NCI-H146 treated with DMSO at 0.1 percent for 48 hours (cell line): ENCODE results near the gene FADS3.
A peak's percentile ranks its signal among the peaks of the same experiment; 100 is the strongest.

Experiments used
- DNase-seq: peaks from one replicate; lab custom pipeline; 2025; ENCODE audit not compliant: unreplicated experiment; lab: John Stamatoyannopoulos, UW

Gene FADS3

DNA sequence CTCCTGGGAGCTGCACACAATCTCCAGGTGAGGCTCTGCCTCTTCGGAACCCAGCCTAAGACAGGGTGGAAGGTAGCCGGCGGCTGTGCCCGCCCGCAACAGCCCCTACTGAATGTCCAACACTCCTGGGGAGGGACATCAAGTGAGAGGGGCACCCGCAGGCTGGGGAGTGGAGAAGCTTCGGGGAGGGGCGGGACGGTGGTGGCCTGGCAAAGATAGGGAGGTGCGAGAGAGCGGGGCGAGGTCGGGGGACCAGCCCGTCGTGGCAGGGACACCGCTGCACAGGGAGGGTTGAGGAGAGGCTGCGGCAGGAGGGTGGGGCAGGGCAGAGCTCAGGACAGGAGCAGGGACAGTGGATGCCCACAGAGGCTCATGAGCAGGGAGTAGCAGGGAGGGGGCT is 8.9 kb upstream of the FADS3 start:
- DNase-seq = no peak

DNA sequence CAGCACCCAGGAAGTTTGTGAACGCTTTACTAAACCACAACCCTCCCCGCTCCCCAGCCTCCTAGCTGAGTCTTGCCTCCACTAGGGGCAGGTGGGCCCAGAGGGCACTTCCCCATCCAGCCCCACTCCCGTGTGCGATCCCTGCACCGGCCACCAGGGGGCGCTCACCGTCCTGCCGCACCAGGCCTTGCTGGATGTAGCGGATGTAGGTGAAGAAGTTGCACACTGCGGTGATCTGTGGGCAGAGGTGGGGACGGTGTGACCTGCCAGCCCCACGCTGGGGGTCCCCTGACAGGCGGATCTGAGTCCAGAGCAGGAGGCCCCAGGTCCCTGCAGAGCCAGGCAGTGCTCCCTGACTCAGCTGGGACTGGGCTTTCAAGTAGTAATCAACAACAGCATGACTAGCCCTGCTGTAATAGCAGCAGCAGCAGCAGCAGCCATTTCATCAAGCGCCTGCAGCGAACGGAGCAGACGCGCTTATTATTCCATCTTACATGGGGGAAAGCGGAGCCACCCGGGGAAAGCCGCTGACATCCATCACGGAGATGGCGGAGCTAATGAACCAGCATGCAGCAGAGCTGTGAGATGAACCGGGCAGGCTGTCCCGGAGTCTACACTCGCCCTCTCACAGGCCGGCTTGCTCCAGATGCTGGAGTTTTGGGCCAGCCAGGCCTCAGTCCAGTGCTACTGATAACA is 7.9 kb upstream of the FADS3 start:
- DNase-seq = peak; percentile 56

- DNase-seq = no peak
Observed at GRCh38 chr11:61898247-61898582, 6.9 kb upstream of the FADS3 start.

DNA sequence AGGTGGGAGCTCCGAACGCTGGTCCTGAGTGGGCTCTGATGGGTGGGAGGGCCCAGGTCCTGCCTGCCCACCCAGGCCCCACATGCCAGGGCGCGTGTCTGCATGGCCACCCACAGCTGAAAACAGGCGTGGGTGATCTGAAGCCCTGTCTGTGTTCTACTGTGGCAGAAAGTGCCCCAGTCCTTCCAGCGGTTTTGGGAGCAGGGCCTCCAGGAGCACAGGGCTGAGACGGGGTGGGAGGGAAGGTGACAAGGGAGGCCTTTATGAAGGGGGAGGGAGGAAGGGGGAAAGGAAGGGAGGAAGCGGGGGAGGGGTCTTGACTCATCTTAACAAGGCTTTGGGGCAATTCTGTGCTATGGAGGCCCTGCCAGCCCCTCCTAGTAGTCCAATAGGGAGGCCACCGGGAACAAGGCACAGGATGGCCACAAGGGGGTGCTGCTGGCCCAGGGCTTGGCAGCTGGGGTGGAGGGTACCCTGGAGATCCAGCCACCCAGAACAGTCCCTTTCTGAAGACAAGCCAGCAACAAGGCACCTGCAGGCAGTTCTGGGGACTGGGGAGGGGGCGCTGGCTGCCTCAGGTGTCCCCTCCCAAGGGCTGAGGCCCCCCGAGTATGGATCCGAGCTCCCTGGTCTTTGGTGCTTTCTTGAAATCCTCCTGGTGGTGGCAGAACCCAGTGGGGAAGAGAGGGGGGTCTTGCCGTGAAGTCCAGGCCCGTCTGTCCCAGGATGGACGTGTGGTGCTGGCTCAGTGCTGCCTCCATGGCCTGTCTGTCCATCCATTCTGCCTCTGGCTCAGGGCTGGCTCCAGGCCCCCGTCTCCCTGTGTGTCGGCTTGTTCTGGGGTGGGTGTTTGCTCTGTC is 6.3 kb upstream of the FADS3 start:
- peak; percentile 25 for DNase-seq

GRCh38 chr11:61896665-61897386 is 5.5 kb upstream of the FADS3 start:
- DNase-seq = no peak

DNA sequence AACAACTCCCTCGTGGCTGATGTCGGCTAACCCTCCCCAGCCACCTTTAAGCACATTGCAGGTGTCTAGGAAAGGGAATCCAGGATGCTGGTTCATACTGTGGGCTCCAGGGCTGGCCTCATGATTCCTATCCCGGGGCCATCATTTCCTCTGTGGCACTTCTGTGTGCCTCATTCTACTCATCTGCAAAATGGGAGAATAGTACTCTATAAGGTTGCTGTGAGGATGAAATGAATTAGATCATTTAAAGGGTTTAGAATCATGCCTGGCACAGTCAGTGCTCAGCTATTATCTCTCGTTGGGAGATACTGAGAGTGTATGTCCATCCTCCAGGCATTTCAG is 4.3 kb upstream of the FADS3 start:
- DNase-seq = no peak

DNA sequence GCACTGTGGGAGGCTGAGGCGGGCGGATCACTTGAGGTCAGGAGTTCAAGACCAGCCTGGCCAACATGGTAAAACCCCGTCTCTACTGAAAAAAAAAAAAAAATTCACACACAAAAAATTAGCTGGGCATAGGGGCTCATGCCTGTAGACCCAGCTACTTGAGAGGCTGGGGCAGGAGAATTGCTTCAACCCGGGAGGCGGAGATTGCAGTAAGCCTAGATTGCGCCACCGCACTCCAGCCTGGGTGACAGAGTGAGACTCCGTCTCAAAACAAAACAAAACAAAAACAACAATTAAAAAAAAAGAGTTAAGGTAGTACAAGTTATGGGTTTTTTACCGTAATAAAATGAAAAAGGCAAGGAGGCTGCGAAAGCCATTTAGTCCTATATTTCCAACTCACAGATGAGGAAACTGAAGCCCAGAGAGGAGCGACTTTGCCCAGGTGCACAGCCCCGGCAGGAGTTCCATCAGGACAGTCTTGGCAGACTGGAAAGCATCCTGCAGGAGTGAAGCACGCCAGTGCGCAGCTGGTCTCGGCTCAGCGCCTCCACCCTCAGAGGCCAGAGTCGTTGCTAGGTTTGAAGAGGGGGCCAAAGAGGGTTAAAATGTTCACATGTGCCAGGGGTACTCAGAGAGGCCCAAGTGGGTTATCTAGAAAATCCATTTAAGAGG is 3.8 kb upstream of the FADS3 start:
- no peak for DNase-seq

- no peak for DNase-seq
Observed at GRCh38 chr11:61893981-61894380, 2.6 kb upstream of the FADS3 start.

- DNase-seq = peak; percentile 30
Observed at GRCh38 chr11:61892085-61892370, 683 bp upstream of the FADS3 start.

DNA sequence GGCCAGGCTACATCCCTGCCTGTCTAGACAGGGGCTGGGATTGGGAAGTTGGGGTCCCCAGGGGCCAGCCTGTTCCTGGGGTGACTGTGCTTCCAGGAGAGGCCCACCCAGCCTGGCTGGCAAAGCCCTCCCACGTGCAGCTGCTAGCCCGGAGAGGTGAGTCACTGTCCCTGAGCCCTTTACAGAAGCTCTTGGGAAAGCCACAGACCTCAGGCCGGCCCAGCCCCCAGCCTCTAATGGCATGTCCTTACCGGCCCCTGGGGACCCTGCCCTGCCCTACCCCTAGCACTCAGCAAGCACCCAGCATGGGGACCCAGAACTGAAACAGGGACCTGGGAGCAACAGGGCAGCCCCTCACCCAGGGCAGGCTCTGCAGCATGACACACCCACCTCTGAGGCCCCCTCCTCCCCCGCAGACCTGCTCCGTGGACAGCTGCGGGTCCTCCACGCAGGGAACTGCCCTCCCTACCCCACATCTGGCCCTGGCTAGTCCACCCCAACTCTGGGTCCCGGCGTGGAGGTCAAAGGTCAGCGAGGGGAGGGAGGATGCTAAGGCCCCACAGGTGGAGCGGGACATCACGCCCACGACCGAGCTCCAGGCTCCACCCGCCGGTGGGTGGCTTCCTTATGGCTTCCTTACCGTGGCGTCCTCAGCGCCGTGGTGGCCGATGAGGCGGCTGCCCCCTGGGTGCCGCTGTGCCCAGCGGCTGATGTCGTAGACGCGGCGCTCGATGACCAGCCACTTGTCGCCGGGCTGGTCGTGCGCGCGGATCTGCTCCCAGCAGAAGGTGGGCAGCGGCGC is 615 bp downstream of the FADS3 start:
- peak; percentile 34 for DNase-seq

GRCh38 chr11:61889831-61890230 is 1.5 kb downstream of the FADS3 start:
- DNase-seq = no peak

DNA sequence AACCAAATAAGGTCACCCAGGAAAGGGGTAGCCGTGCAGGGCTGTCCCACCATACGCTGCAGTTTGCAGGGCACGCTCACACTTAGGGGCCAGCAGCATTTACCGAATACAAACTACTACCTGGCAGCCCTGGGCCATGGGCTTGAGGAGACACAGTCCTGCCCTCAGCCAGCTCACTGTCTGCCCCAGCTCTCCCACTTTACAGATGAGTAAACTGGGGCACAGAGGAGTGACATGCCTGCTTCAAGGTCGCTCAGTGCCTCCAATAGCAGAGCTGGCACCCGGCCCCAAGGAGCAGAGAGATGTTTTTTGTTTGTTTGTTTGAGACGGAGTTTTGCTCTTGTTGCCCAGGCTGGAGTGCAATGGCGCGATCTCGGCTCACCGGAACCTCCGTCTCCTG is 2.8 kb downstream of the FADS3 start:
- DNase-seq = no peak

- DNase-seq = no peak
Observed at GRCh38 chr11:61887839-61888494, 3.4 kb downstream of the FADS3 start.

- DNase-seq = no peak
Observed at GRCh38 chr11:61886643-61887042, 4.7 kb downstream of the FADS3 start.

DNA sequence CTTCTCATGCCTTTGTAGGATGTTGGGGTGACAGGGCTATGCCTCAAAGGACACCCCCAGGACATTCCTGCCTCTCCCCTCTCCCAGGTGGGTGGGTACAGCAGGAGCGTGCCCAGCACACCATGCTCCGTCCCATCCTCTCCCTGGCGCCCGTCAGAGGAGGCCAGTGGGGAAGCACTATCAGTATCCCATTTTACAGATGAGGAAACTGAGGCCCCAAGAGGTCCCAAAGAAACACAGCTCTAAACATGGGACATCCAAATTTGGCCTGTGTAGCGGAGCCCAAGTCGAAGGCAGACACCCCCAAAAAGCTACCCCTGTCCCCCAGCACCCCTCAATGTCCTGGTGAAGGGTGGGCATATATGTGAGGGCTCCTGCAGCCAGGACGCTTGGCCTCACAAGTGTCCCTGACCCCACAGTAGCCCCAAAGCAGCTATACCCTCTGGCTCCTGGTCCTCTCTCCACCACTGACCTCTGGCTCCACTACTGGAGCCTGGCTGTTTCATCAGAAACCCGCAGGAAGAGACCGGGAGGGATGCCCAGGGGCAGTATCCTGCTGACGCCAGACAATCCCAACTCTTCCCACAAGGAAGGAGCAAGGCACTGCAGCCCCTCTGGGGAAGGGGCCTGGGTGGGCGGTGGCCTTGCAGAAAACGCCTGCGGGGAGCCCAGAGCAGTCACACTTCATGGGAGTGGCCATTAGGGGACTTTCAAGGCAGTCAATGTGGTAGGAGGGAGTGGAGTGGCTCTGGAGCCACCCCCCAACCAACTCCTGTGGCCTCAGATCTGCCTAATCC is 5.4 kb downstream of the FADS3 start:
- no peak for DNase-seq

- DNase-seq = no peak
Observed at GRCh38 chr11:61885166-61885778, 6.1 kb downstream of the FADS3 start.

DNA sequence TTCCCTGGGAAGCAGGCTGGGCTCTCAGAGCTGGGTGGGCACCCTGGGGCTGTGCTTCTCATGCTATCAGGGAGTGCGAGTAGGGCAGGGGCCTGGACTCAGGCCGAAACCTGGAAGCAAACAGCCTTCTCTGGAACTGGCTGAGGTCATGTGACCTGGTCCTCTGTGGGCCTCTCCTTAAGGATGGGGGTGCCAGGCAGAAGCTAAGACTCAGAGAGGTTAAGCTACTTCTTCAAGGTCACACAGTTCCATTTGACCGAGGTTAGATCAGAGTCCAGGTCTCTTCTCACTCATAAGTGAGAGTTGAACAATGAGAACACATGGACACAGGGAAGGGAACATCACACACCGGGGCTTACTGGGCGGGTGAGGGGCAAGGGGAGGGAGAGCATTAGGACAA is 7.4 kb downstream of the FADS3 start:
- no peak for DNase-seq

DNA sequence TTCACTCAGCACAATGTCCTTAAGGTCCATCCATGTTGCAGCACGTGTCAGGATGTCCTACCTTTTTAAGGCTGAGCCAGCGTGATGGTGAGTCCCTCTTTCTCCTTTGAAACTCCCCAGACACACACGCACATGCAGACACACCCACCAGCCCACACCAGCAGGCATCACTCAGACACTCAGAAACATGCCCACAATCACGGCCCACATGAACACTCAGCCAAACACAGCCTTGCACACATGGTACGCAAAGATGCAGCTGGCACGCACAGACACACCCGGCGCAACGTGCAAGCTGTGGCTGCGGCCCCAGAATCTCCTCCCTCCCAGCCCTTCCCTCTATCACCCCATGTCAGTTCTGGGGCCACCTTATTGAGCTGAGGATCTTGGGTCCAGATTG is 8.0 kb downstream of the FADS3 start:
- no peak for DNase-seq

- DNase-seq = no peak
Observed at GRCh38 chr11:61882879-61883278, 8.5 kb downstream of the FADS3 start.
